HepG2 (cell line): Measurements from ENCODE around the gene HMBS. TPM values are rescaled to one million over a fixed set of nuclear protein-coding genes. Genes with fewer than 3 reads are reported as not detected.

Source experiments
- ATAC-seq: fragments of 200-7000 bp; cut with Tn5 transposase; 3 replicates; pipeline ENCODE4 v1.9.1; 2020; ENCODE audit warnings: mild to moderate bottlenecking, moderate library complexity
- BruUV-seq: library from RNA; stranded (reverse); fragments of 400-500 nt; replicated peaks from 2 replicates; lab custom pipeline; 2021; lab: Mats Ljungman, UMichigan
- CTCF ChIA-PET: fragments of 300-600 bp; formaldehyde crosslinking; extraction: SDS; loops from one replicate; lab custom pipeline; 2021; ENCODE audit warnings: low total read pairs, inconsistent platforms, low intra/inter-chr PET ratio; lab: Yijun Ruan, JAX
- POLR2A ChIA-PET: fragments of 350-600 bp; sonication (Branson Sonifier 250); formaldehyde crosslinking; loops from one replicate; lab custom pipeline; 2020; ENCODE audit warnings: antibody characterized with exemption, inconsistent platforms; lab: Yijun Ruan, JAX
- DNase-seq: peaks from one replicate; pipeline ENCODE4 v3.0.0-alpha.2; 2015; ENCODE audit warnings: low spot score
- FAIRE-seq: peaks from 3 replicates; lab custom pipeline; 2011; peaks lifted over from hg19 to GRCh38; lab: Jason Lieb, UNC
- H2AFZ ChIP-seq: one replicate; pipeline ENCODE4 v1.6.1; 2011; ENCODE audit warnings: low read length, inconsistent platforms
- H3K27ac ChIP-seq: fragments of 300-600 bp; 3 replicates; pipeline ENCODE4 v1.8.0; 2011; ENCODE audit warnings: mixed run types, mild to moderate bottlenecking, mixed read lengths, low read length, inconsistent platforms; ENCODE audit not compliant: insufficient read depth; ENCODE audit errors: extremely low read length
- H3K27me3 ChIP-seq, 2 experiments: fragments of 200-600 bp in 1 of 2; 2 replicates in 1 of 2; 3 replicates in 1 of 2; pipeline versions ENCODE4 v1.6.0 to v1.8.0; 2011; ENCODE audit warnings: low read length in 2 of 2, mild to moderate bottlenecking in 2 of 2, moderate library complexity in 2 of 2, inconsistent platforms in 1 of 2; ENCODE audit not compliant: insufficient read depth in 2 of 2, control insufficient read depth in 1 of 2
- H3K36me3 ChIP-seq, 2 experiments: fragments of 200-600 bp in 1 of 2; replicated peaks in 1 of 2; 2 replicates in 1 of 2; 3 replicates in 1 of 2; pipeline versions ENCODE4 v1.5.1 to v1.8.0; 2011; ENCODE audit warnings: low read length in 2 of 2, inconsistent platforms in 1 of 2; ENCODE audit not compliant: insufficient read depth in 2 of 2, control insufficient read depth in 1 of 2
- H3K4me1 ChIP-seq: 2 replicates; pipeline ENCODE4 v1.5.1; 2012; ENCODE audit warnings: low read length, inconsistent platforms; ENCODE audit not compliant: insufficient read depth
- H3K4me2 ChIP-seq: 2 replicates; pipeline ENCODE4 v1.6.0; 2011; ENCODE audit warnings: low read depth, low read length, inconsistent platforms
- H3K4me3 ChIP-seq, 3 experiments: fragments of 200-600 bp in 1 of 3; sonication (generic), shearing (Covaris generic) in 1 of 3; replicated peaks in 1 of 3; 2 replicates each; pipeline ENCODE4 v1.5.1; 2011 to 2016; ENCODE audit warnings: low read length in 3 of 3, inconsistent platforms in 2 of 3, low read depth in 2 of 3, mild to moderate bottlenecking in 2 of 3, control low read depth in 1 of 3, mixed read lengths in 1 of 3; ENCODE audit not compliant: insufficient read depth in 1 of 3
- H3K79me2 ChIP-seq: one replicate; pipeline ENCODE4 v1.6.1; 2011; ENCODE audit warnings: low read length, inconsistent platforms; ENCODE audit not compliant: insufficient read depth
- H3K9ac ChIP-seq: 2 replicates; pipeline ENCODE4 v1.6.0; 2011; ENCODE audit warnings: mild to moderate bottlenecking, low read depth, low read length, inconsistent platforms; ENCODE audit not compliant: insufficient read depth
- H3K9me3 ChIP-seq: 2 replicates; pipeline ENCODE4 v1.5.1; 2012; ENCODE audit warnings: mild to moderate bottlenecking, low read length
- H4K20me1 ChIP-seq: 2 replicates; pipeline ENCODE4 v1.6.0; 2011; ENCODE audit warnings: inconsistent platforms, mild to moderate bottlenecking, low read length, moderate library complexity; ENCODE audit not compliant: insufficient read depth
- ZKSCAN8 ChIP-seq: IDR thresholded peaks from 2 replicates; pipeline ENCODE4 v1.6.1; 2016; ENCODE audit warnings: borderline replicate concordance, missing genetic modification reagents, missing compliant biosample characterization
- ZNF160 ChIP-seq: sonication (generic); formaldehyde crosslinking; IDR thresholded peaks from 2 replicates; pipeline ENCODE4 v1.8.0; 2022; ENCODE audit warnings: mild to moderate bottlenecking, inconsistent platforms, missing genetic modification reagents
- ZSCAN25 ChIP-seq: sonication (generic); formaldehyde crosslinking; IDR thresholded peaks from 2 replicates; pipeline ENCODE4 v1.8.0; 2022; ENCODE audit warnings: mild to moderate bottlenecking, missing genetic modification reagents
- WGBS: methylation state at CpG from one replicate; pipeline ENCODE4 v1.1.6; 2017; ENCODE audit warnings: low lambda C conversion rate; 5-methylcytosine and 5-hydroxymethylcytosine counted together
- in situ Hi-C: cut with HindIII; loops from 2 replicates; pipeline ENCODE4 v1.10.0; 2017; ENCODE audit warnings: low pct_unique_long_range_greater_than_20kb; ENCODE audit not compliant: extremely low pct_ligation_motif_present
- intact Hi-C: fragments of 100-400 bp; cut with micrococcal nuclease; formaldehyde crosslinking; loops from one replicate; pipeline ENCODE4 v1.10.0; 2022; ENCODE audit not compliant: unreplicated experiment
- polyA plus RNA-seq, 8 experiments: library from polyadenylated mRNA; depleted of rRNA in 3 of 8; stranded (reverse) in 7 of 8; unstranded in 1 of 8; fragments of >200 nt; fragmentation: Illumina TruSeq in 4 of 8; extraction: Trizol in 4 of 8; gene quantifications; 2 replicates each; pipeline versions ENCODE4 v1.2.1 to v1.2.3, GENCODE V29; 2011 to 2016; ENCODE audit warnings: low read depth in 4 of 8, missing spikeins in 1 of 8, mixed read lengths in 1 of 8; ENCODE audit not compliant: insufficient read depth in 1 of 8
- total RNA-seq, 5 experiments: library from RNA; depleted of rRNA; stranded (reverse); fragments of >200 nt; fragmentation: Illumina TruSeq; extraction: Trizol; gene quantifications; 2 replicates each; pipeline ENCODE4 v1.2.3, GENCODE V29; 2016; ENCODE audit warnings: low read depth in 1 of 5

Gene HMBS
- total and polyA plus RNA-seq, 2 of the 13 experiments (the other 11 are each of a cell fraction or from before 2014, with no cell fraction given) = 9.4 to 46.9 TPM

- intact Hi-C loops (no loop called here), in situ Hi-C loops (no loop called here)
- no peaks in the 10 kb centered on the region for H4K20me1 ChIP-seq
- H3K9ac ChIP-seq = no peak overlapping the region
- H3K9me3 ChIP-seq = no peaks in the 10 kb centered on the region
- FAIRE-seq (no peak), ATAC-seq (no peak), DNase-seq (no peak)
- H3K4me1 ChIP-seq = peaks cover 8% of the 10 kb centered on the region
- POLR2A ChIA-PET = interaction anchor here (0.7 kb wide), 1 partner anchor 223 kb away, joined by 3 read pairs; no protein-coding TSS in a partner anchor
- H3K79me2 ChIP-seq = no peaks in the 10 kb centered on the region
- H3K27ac ChIP-seq = no peak overlapping the region
- no peak for TF ChIP-seq ZSCAN25 (CRISPR knock-in tag)
- CTCF ChIA-PET = no interaction called here
- no peak overlapping the region for H3K4me2 ChIP-seq
- H3K4me3 ChIP-seq = no peak overlapping the region
- H2AFZ ChIP-seq = no peak overlapping the region
- BruUV-seq = no TSS peak
- H3K36me3 ChIP-seq = peaks cover 14 to 32% of the 10 kb centered on the region in 2 experiments
- no peaks in the 10 kb centered on the region; a peak in 1 of 5 replicates for H3K27me3 ChIP-seq
- 93% methylated on average over 24 of the region's 24 CpGs for WGBS
Measured at GRCh38 chr11:119115484-119116234, 31.0 kb downstream of the HMBS start.

GRCh38 chr11:119116235-119116594 is 31.5 kb downstream of the HMBS start:
- in situ Hi-C loops = no loop called here
- Histone ChIP-seq H3K4me1 (peaks cover 12% of the 10 kb centered on the region), H3K79me2 (no peaks in the 10 kb centered on the region), H2AFZ (no peak overlapping the region), H3K4me2 (no peak overlapping the region), H3K4me3 (no peak overlapping the region), H4K20me1 (no peaks in the 10 kb centered on the region), H3K27me3 (no peaks in the 10 kb centered on the region; a peak in 1 of 5 replicates), H3K36me3 (peaks cover 14 to 26% of the 10 kb centered on the region in 2 experiments), H3K27ac (no peak overlapping the region), H3K9ac (no peak overlapping the region), H3K9me3 (no peaks in the 10 kb centered on the region)
- no peak for DNase-seq
- no peak for FAIRE-seq
- intact Hi-C loops = no loop called here
- CTCF ChIA-PET = no interaction called here
- BruUV-seq = no TSS peak
- TF ChIP-seq ZKSCAN8 (CRISPR knock-in tag) (no peak), ZNF160 (no peak)
- no peak for ATAC-seq
- POLR2A ChIA-PET = interaction anchor here (0.7 kb wide), 1 partner anchor 222 kb away, joined by 3 read pairs; no protein-coding TSS in a partner anchor
- WGBS = 91% methylated on average over 8 of the region's 10 CpGs
